A549 (cell line): ENCODE results near the gene DNAJC18.

Source experiments
- CEBPB ChIP-seq, 2 experiments: fragments of >200 bp in 1 of 2; sonication (Bioruptor Twin) in 1 of 2; formaldehyde crosslinking in 1 of 2; IDR thresholded peaks; 2 replicates each; pipeline ENCODE4 v1.6.1; 2012 to 2016
- TP53 ChIP-seq: fragments of 250-450 bp; sonication (Bioruptor Pico); IDR thresholded peaks from 2 replicates; pipeline ENCODE4 v1.5.0; 2021; ENCODE audit warnings: mild to moderate bottlenecking, moderate library complexity
- ZSCAN20 ChIP-seq: fragments of 250-450 bp; sonication (Bioruptor Pico); IDR thresholded peaks from 2 replicates; pipeline ENCODE4 v1.8.0; 2022; ENCODE audit warnings: mild to moderate bottlenecking, moderate library complexity
- TF ChIP-seq, protein P1 (sequence below): fragments of >200 bp; sonication (Bioruptor Twin); formaldehyde crosslinking; IDR thresholded peaks from 3 replicates; pipeline ENCODE4 v1.5.1; 2016

DNA sequence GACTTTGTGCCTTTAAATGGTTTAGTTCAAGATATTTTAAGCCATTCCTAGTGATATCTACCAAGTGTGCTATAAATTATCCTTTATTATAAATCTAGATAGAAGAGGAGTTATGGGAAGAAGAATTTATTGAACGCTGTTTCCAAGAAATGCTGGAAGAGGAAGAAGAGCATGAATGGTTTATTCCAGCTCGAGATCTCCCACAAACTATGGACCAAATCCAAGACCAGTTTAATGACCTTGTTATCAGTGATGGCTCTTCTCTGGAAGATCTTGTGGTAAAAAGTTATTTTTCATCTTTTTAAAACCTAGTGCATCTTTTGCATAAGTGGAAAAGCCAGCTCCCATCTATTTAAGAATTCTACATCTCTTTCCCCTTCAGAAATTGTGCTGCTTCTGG is 74.9 kb downstream of the DNAJC18 start:
- no peak for TF ChIP-seq TP53 (CRISPR knock-in tag)
- TF ChIP-seq, protein P1, sequence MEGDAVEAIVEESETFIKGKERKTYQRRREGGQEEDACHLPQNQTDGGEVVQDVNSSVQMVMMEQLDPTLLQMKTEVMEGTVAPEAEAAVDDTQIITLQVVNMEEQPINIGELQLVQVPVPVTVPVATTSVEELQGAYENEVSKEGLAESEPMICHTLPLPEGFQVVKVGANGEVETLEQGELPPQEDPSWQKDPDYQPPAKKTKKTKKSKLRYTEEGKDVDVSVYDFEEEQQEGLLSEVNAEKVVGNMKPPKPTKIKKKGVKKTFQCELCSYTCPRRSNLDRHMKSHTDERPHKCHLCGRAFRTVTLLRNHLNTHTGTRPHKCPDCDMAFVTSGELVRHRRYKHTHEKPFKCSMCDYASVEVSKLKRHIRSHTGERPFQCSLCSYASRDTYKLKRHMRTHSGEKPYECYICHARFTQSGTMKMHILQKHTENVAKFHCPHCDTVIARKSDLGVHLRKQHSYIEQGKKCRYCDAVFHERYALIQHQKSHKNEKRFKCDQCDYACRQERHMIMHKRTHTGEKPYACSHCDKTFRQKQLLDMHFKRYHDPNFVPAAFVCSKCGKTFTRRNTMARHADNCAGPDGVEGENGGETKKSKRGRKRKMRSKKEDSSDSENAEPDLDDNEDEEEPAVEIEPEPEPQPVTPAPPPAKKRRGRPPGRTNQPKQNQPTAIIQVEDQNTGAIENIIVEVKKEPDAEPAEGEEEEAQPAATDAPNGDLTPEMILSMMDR, result no peak
- no peak for TF ChIP-seq CEBPB (IDR thresholded peaks at IDR 0.05)
- TF ChIP-seq ZSCAN20 (CRISPR knock-in tag), result no peak
